Psoas muscle (tissue), 8 donors: ENCODE measurements around the gene YAP1. TPM values are rescaled to one million over a fixed set of nuclear protein-coding genes. Genes with fewer than 3 reads are reported as not detected.
A peak's percentile ranks its signal among the peaks of the same experiment; 100 is the strongest.

Source experiments
- ATAC-seq, 4 donors: fragments of 200-7000 bp; cut with Tn5 transposase; one replicate each; pipeline ENCODE4 v1.9.1; 2020; ENCODE audit warnings: moderate library complexity in 3 of 4, mild to moderate bottlenecking in 2 of 4
- DNase-seq, 2 donors: peaks; one replicate each; pipeline ENCODE4 v3.0.0-alpha.2; 2020
- H3K27ac ChIP-seq: fragments of 200-600 bp; one replicate; pipeline ENCODE4 v1.8.0; 2022
- H3K27me3 ChIP-seq, 3 donors: fragments of 200-600 bp in 1 of 3; one replicate each; pipeline versions ENCODE4 v1.6.1 to v1.8.0; 2013 to 2022; ENCODE audit warnings: low read length in 2 of 3, mild to moderate bottlenecking in 2 of 3, moderate library complexity in 1 of 3; ENCODE audit not compliant: insufficient read depth in 3 of 3
- H3K36me3 ChIP-seq, 2 donors: fragments of 200-600 bp in 1 of 2; one replicate each; pipeline versions ENCODE4 v1.6.1 to v1.8.0; 2013 to 2022; ENCODE audit warnings: low read depth in 1 of 2, mild to moderate bottlenecking in 1 of 2, moderate library complexity in 1 of 2; ENCODE audit not compliant: insufficient read depth in 1 of 2
- H3K4me1 ChIP-seq: fragments of 200-600 bp; one replicate; pipeline ENCODE4 v1.8.0; 2022
- H3K4me3 ChIP-seq: fragments of 200-600 bp; one replicate; pipeline ENCODE4 v1.8.0; 2022; ENCODE audit warnings: mild to moderate bottlenecking
- H3K9me3 ChIP-seq: fragments of 200-600 bp; one replicate; pipeline ENCODE4 v1.8.0; 2022
- CTCF ChIP-seq: fragments of 200-600 bp; IDR thresholded peaks from one replicate; pipeline ENCODE4 v1.8.0; 2022; ENCODE audit warnings: antibody characterized with exemption
- WGBS, 3 donors: extraction: QIAGEN DNeasy Blood & Tissue Kit; methylation state at CpG; one replicate each; pipeline versions ENCODE4 v1.1.6 to v1.1.7; 2013; 5-methylcytosine and 5-hydroxymethylcytosine counted together
- intact Hi-C, 2 donors: fragments of 100-400 bp; cut with DNase I; formaldehyde crosslinking; loops; one replicate each; pipeline versions ENCODE4 v1.11.0 to v1.14.2; 2022
- polyA plus RNA-seq, 3 donors: library from polyadenylated mRNA; stranded (reverse); fragments of 200-250 nt; gene quantifications; one replicate each; pipeline ENCODE4 v1.2.3, GENCODE V29; 2013
- total RNA-seq, 4 donors: library from RNA; stranded (reverse); fragmentation: NEBNext Ultra II Directional in 2 of 4; extraction: Animal tissue kit (Norgen Biotek cat#: 25700) in 2 of 4; gene quantifications; one replicate each; pipeline versions ENCODE4 v1.2.1 to v1.2.4, GENCODE V29; 2021 to 2023
- donor health status: healthy with polysubstance abuse.
- donor health status: DM: no; HTN: no; CAD: no; lungs with moderate emphysema.
- donor health status: Bipolar disorder and iron deficiency.
- donor health status: healthy.
- donor health status: DM: yes; HTN: yes; CAD: no.
- donor health status: DM: no; HTN: no; CAD: no.
- donor health status: DM: no; HTN: no; CAD: no.
- donor health status: DM: yes; HTN: yes; CAD: no.

The YAP1 gene
- total and polyA plus RNA-seq, 7 donors: 11.5 to 124 (median 42.3) TPM

GRCh38 chr11:102135256-102135655, 25.0 kb downstream of the YAP1 start:
- Histone ChIP-seq H3K4me3 (no peak overlapping the region), H3K9me3 (no peaks in the 10 kb centered on the region), H3K36me3 (no peaks in the 10 kb centered on the region), H3K4me1 (peaks cover 28% of the 10 kb centered on the region), H3K27me3 (no peaks in the 10 kb centered on the region), H3K27ac (no peak overlapping the region)
- TF ChIP-seq CTCF: no peak
- WGBS, 3 donors: 72 to 96% (median 88%) methylated on average over 2 of the region's 2 CpGs
- intact Hi-C loops: no loop called here
- ATAC-seq: peak in 2 of 4 donors; percentile 29 to 82
- no peak for DNase-seq

GRCh38 chr11:102138223-102138622, 28.0 kb downstream of the YAP1 start:
- H3K27ac ChIP-seq: peak overlapping the region; percentile 78
- H3K4me3 ChIP-seq: no peak overlapping the region
- H3K36me3 ChIP-seq: no peaks in the 10 kb centered on the region
- no peaks in the 10 kb centered on the region for H3K9me3 ChIP-seq
- no peak for DNase-seq
- peaks cover 39% of the 10 kb centered on the region for H3K4me1 ChIP-seq
- ATAC-seq: no peak
- no peaks in the 10 kb centered on the region for H3K27me3 ChIP-seq
- WGBS, 3 donors: 82 to 88% (median 87%) methylated on average over 2 of the region's 2 CpGs
- no peak for TF ChIP-seq CTCF
- intact Hi-C loops: no loop called here

GRCh38 chr11:102138670-102139069, 28.4 kb downstream of the YAP1 start:
- Histone ChIP-seq H3K4me1 (peaks cover 41% of the 10 kb centered on the region), H3K4me3 (no peak overlapping the region), H3K27me3 (no peaks in the 10 kb centered on the region), H3K36me3 (no peaks in the 10 kb centered on the region), H3K27ac (peak overlapping the region; percentile 78), H3K9me3 (no peaks in the 10 kb centered on the region)
- no peak for TF ChIP-seq CTCF
- ATAC-seq (peak in 3 of 4 donors; percentile 17 to 54 (median 24)), DNase-seq (no peak)
- intact Hi-C loops: no loop called here
- 55 to 81% (median 60%) methylated on average over 3 of the region's 3 CpGs for WGBS, 3 donors

GRCh38 chr11:102139081-102139498, 28.8 kb downstream of the YAP1 start:
- no peak for TF ChIP-seq CTCF
- Histone ChIP-seq H3K4me3 (peak overlapping the region; percentile 19), H3K27me3 (no peaks in the 10 kb centered on the region), H3K27ac (peak overlapping the region; percentile 78), H3K9me3 (no peaks in the 10 kb centered on the region), H3K36me3 (no peaks in the 10 kb centered on the region), H3K4me1 (peaks cover 46% of the 10 kb centered on the region)
- intact Hi-C loops: no loop called here
- ATAC-seq (peak; percentile 66 to 90 (median 83)), DNase-seq (no peak)
- 6 to 10% (median 9%) methylated on average over 3 of the region's 3 CpGs for WGBS, 3 donors

GRCh38 chr11:102142333-102142732, 32.1 kb downstream of the YAP1 start:
- Histone ChIP-seq H3K27ac (peak overlapping the region; percentile 76), H3K27me3 (no peaks in the 10 kb centered on the region), H3K36me3 (no peaks in the 10 kb centered on the region), H3K9me3 (no peaks in the 10 kb centered on the region), H3K4me1 (peaks cover 71% of the 10 kb centered on the region), H3K4me3 (peak overlapping the region; percentile 8)
- no peak for DNase-seq
- WGBS, 3 donors: 7 to 24% (median 22%) methylated on average over 1 of the region's 1 CpG
- no peak for TF ChIP-seq CTCF
- intact Hi-C loops: no loop called here
- ATAC-seq: no peak
